ENCODE results near the gene OLFML1. TPM values are rescaled to one million over a fixed set of nuclear protein-coding genes. Genes with fewer than 3 reads are reported as not detected.

The OLFML1 gene
- total RNA-seq, 3 donors from 2014 or later, result not detected

GRCh38 chr11:7451952-7452494, 33.3 kb upstream of the OLFML1 start:
- no peak overlapping the region for H3K4me3 Mint-ChIP-seq
- H3K27me3 Mint-ChIP-seq (ENCODE audit: low read depth), result no peaks in the 10 kb centered on the region

GRCh38 chr11:7454854-7455253, 30.5 kb upstream of the OLFML1 start:
- peaks cover 3% of the 10 kb centered on the region for H3K27me3 Mint-ChIP-seq (ENCODE audit: low read depth)
- ATAC-seq, result no peak
- H3K4me3 Mint-ChIP-seq, result no peak overlapping the region

More at GRCh38 chr11:7451952-7452494, 33.3 kb upstream of the OLFML1 start:
- Mint-ChIP-seq H3K36me3 (ENCODE audit: insufficient read depth) (no peaks in the 10 kb centered on the region), H3K4me1 (ENCODE audit: low read depth) (no peaks in the 10 kb centered on the region), H3K9me3 (no peaks in the 10 kb centered on the region)
- ATAC-seq, result no peak
- no peak for DNase-seq

GRCh38 chr11:7457211-7457610, 28.1 kb upstream of the OLFML1 start:
- Mint-ChIP-seq H3K36me3 (ENCODE audit: insufficient read depth) (no peaks in the 10 kb centered on the region), H3K9me3 (no peaks in the 10 kb centered on the region), H3K4me3 (no peak overlapping the region), H3K27me3 (ENCODE audit: low read depth) (peaks cover 3% of the 10 kb centered on the region), H3K4me1 (ENCODE audit: low read depth) (peaks cover under 1% of the 10 kb centered on the region)
- DNase-seq (no peak), ATAC-seq (no peak)

More at GRCh38 chr11:7454854-7455253, 30.5 kb upstream of the OLFML1 start:
- no peaks in the 10 kb centered on the region for H3K9me3 Mint-ChIP-seq
- H3K4me1 Mint-ChIP-seq (ENCODE audit: low read depth), result no peaks in the 10 kb centered on the region
- DNase-seq, result no peak
- no peaks in the 10 kb centered on the region for H3K36me3 Mint-ChIP-seq (ENCODE audit: insufficient read depth)

- Mint-ChIP-seq H3K36me3 (ENCODE audit: insufficient read depth) (no peaks in the 10 kb centered on the region), H3K27me3 (ENCODE audit: low read depth) (peaks cover 3% of the 10 kb centered on the region)
Observed at GRCh38 chr11:7462706-7463105, 22.6 kb upstream of the OLFML1 start.

GRCh38 chr11:7467652-7468051, 17.7 kb upstream of the OLFML1 start:
- Mint-ChIP-seq H3K36me3 (ENCODE audit: insufficient read depth) (no peaks in the 10 kb centered on the region), H3K9me3 (no peaks in the 10 kb centered on the region), H3K4me3 (no peak overlapping the region), H3K27me3 (ENCODE audit: low read depth) (no peaks in the 10 kb centered on the region), H3K4me1 (ENCODE audit: low read depth) (peaks cover 5% of the 10 kb centered on the region)
- no peak for DNase-seq
- no peak for ATAC-seq

More at GRCh38 chr11:7462706-7463105, 22.6 kb upstream of the OLFML1 start:
- no peak for DNase-seq
- Mint-ChIP-seq H3K9me3 (no peaks in the 10 kb centered on the region), H3K4me1 (ENCODE audit: low read depth) (peaks cover 8% of the 10 kb centered on the region), H3K4me3 (no peak overlapping the region)
- no peak for ATAC-seq

- Mint-ChIP-seq H3K36me3 (ENCODE audit: insufficient read depth) (no peaks in the 10 kb centered on the region), H3K4me1 (ENCODE audit: low read depth) (no peaks in the 10 kb centered on the region), H3K27me3 (ENCODE audit: low read depth) (no peaks in the 10 kb centered on the region), H3K4me3 (no peak overlapping the region), H3K9me3 (no peaks in the 10 kb centered on the region)
- ATAC-seq (no peak), DNase-seq (no peak)
Observed at GRCh38 chr11:7469351-7469865, 15.9 kb upstream of the OLFML1 start.

- Mint-ChIP-seq H3K4me3 (no peak overlapping the region), H3K4me1 (ENCODE audit: low read depth) (no peaks in the 10 kb centered on the region), H3K27me3 (ENCODE audit: low read depth) (no peaks in the 10 kb centered on the region), H3K36me3 (ENCODE audit: insufficient read depth) (no peaks in the 10 kb centered on the region), H3K9me3 (no peaks in the 10 kb centered on the region)
- no peak for DNase-seq
- no peak for ATAC-seq
Observed at GRCh38 chr11:7471071-7471470, 14.2 kb upstream of the OLFML1 start.

- no peak overlapping the region for H3K4me3 Mint-ChIP-seq
- H3K9me3 Mint-ChIP-seq, result no peaks in the 10 kb centered on the region
- no peak for DNase-seq
- peaks cover 2% of the 10 kb centered on the region for H3K27me3 Mint-ChIP-seq (ENCODE audit: low read depth)
- no peak for ATAC-seq
- H3K4me1 Mint-ChIP-seq (ENCODE audit: low read depth), result no peaks in the 10 kb centered on the region
- H3K36me3 Mint-ChIP-seq (ENCODE audit: insufficient read depth), result no peaks in the 10 kb centered on the region
Observed at GRCh38 chr11:7473717-7474116, 11.6 kb upstream of the OLFML1 start.

GRCh38 chr11:7480113-7480512, 5.2 kb upstream of the OLFML1 start:
- DNase-seq (no peak), ATAC-seq (no peak)
- Mint-ChIP-seq H3K9me3 (no peaks in the 10 kb centered on the region), H3K27me3 (ENCODE audit: low read depth) (peaks cover 2% of the 10 kb centered on the region), H3K4me1 (ENCODE audit: low read depth) (no peaks in the 10 kb centered on the region), H3K4me3 (no peak overlapping the region), H3K36me3 (ENCODE audit: insufficient read depth) (no peaks in the 10 kb centered on the region)

GRCh38 chr11:7484131-7484530, 1.2 kb upstream of the OLFML1 start:
- Mint-ChIP-seq H3K9me3 (no peaks in the 10 kb centered on the region), H3K4me1 (ENCODE audit: low read depth) (no peaks in the 10 kb centered on the region), H3K36me3 (ENCODE audit: insufficient read depth) (no peaks in the 10 kb centered on the region), H3K27me3 (ENCODE audit: low read depth) (no peaks in the 10 kb centered on the region), H3K4me3 (no peak overlapping the region)
- no peak for ATAC-seq
- DNase-seq, result no peak

GRCh38 chr11:7484645-7485044, 661 bp upstream of the OLFML1 start:
- DNase-seq (no peak), ATAC-seq (no peak)
- Mint-ChIP-seq H3K4me3 (no peak overlapping the region), H3K36me3 (ENCODE audit: insufficient read depth) (no peaks in the 10 kb centered on the region), H3K4me1 (ENCODE audit: low read depth) (no peaks in the 10 kb centered on the region), H3K9me3 (no peaks in the 10 kb centered on the region), H3K27me3 (ENCODE audit: low read depth) (no peaks in the 10 kb centered on the region)

GRCh38 chr11:7486098-7486780, 933 bp downstream of the OLFML1 start:
- no peaks in the 10 kb centered on the region for H3K27me3 Mint-ChIP-seq (ENCODE audit: low read depth)
- no peaks in the 10 kb centered on the region for H3K4me1 Mint-ChIP-seq (ENCODE audit: low read depth)
- no peak for ATAC-seq
- H3K9me3 Mint-ChIP-seq, result no peaks in the 10 kb centered on the region
- no peaks in the 10 kb centered on the region for H3K36me3 Mint-ChIP-seq (ENCODE audit: insufficient read depth)
- H3K4me3 Mint-ChIP-seq, result no peak overlapping the region
- DNase-seq, result no peak

GRCh38 chr11:7486781-7487140, 1.5 kb downstream of the OLFML1 start:
- Mint-ChIP-seq H3K4me1 (ENCODE audit: low read depth) (no peaks in the 10 kb centered on the region), H3K4me3 (no peak overlapping the region), H3K9me3 (no peaks in the 10 kb centered on the region), H3K36me3 (ENCODE audit: insufficient read depth) (no peaks in the 10 kb centered on the region), H3K27me3 (ENCODE audit: low read depth) (no peaks in the 10 kb centered on the region)
- ATAC-seq, result no peak
- DNase-seq, result no peak

- Mint-ChIP-seq H3K4me1 (ENCODE audit: low read depth) (no peaks in the 10 kb centered on the region), H3K27me3 (ENCODE audit: low read depth) (no peaks in the 10 kb centered on the region), H3K36me3 (ENCODE audit: insufficient read depth) (no peaks in the 10 kb centered on the region), H3K4me3 (no peak overlapping the region), H3K9me3 (no peaks in the 10 kb centered on the region)
- DNase-seq, result no peak
- no peak for ATAC-seq
Observed at GRCh38 chr11:7487360-7487759, 2.1 kb downstream of the OLFML1 start.

- Mint-ChIP-seq H3K27me3 (ENCODE audit: low read depth) (no peaks in the 10 kb centered on the region), H3K4me3 (no peak overlapping the region), H3K4me1 (ENCODE audit: low read depth) (no peaks in the 10 kb centered on the region)
Observed at GRCh38 chr11:7488681-7489080, 3.4 kb downstream of the OLFML1 start.

More at GRCh38 chr11:7488681-7489080, 3.4 kb downstream of the OLFML1 start:
- Mint-ChIP-seq H3K9me3 (no peaks in the 10 kb centered on the region), H3K36me3 (ENCODE audit: insufficient read depth) (no peaks in the 10 kb centered on the region)
- DNase-seq, result no peak
- ATAC-seq, result no peak
